ENCODE measurements around the gene SLC25A39. TPM values are rescaled to one million over a fixed set of nuclear protein-coding genes. Genes with fewer than 3 reads are reported as not detected.
A peak's percentile ranks its signal among the peaks of the same experiment; 100 is the strongest.

SLC25A39 gene
- total RNA-seq, 2 experiments from 2014 or later: 193 to 200 TPM

DNA sequence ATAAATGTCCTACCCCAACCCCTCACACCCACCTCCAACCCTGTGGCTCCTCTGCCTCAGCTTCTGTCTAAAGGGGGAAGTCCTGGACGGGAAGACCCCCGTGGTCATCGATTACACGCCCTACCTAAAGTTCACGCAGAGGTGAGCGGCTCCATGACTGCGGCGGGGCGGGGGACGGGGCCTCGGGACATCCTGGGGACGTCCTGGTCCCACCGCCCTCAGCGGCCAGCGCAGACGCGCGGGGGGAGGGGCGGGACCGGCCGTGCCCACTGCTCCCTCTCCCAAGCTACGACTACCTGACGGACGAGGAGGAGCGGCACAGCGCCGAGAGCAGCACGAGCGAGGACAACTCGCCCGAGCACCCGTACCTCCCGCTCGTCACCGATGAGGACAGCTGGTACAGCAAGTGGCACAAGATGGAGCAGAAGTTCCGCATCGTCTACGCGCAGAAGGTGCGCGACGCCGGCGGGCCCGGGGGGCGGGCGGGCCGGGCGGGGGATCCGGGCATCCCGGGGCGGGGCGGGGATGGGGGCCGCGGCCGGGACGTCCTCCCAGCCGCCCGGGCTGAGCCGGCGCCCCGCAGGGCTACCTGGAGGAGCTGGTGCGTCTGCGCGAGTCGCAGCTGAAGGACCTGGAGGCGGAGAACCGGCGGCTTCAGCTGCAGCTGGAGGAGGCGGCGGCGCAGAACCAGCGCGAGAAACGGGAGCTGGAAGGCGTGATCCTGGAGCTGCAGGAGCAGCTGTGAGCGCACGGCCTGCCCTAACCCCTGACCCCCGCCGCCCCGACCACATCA lies 9.6 kb downstream of the SLC25A39 start:
- H3K4me3 Mint-ChIP-seq: peak overlapping the region; percentile 63
- H3K4me1 Mint-ChIP-seq: peaks cover 12% of the 10 kb centered on the region
- no peak overlapping the region for H3K27ac Mint-ChIP-seq
- peaks cover 54% of the 10 kb centered on the region for H3K27me3 Mint-ChIP-seq
- peaks cover 10% of the 10 kb centered on the region for H3K36me3 Mint-ChIP-seq
- H3K9me3 Mint-ChIP-seq: no peaks in the 10 kb centered on the region
- DNase-seq: peak; percentile 69

DNA sequence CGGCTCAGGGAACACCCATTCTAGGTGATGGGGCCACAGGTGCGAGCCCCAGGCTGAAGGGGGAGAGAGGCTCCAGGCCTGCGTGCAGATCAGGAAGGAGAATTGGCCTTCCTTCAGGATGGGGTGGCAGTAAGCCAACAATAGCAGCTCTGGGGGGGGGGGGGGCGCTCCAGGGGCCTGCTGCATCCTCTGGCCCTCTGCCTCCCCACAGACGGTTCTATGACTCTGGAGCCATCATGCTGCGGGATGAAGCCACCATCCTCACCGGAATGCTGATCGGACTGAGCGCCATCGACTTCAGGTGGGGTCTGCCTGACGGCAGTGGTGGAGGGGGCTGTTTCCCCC lies 10.1 kb downstream of the SLC25A39 start:
- no peak overlapping the region for H3K4me3 Mint-ChIP-seq
- no peaks in the 10 kb centered on the region for H3K9me3 Mint-ChIP-seq

DNA sequence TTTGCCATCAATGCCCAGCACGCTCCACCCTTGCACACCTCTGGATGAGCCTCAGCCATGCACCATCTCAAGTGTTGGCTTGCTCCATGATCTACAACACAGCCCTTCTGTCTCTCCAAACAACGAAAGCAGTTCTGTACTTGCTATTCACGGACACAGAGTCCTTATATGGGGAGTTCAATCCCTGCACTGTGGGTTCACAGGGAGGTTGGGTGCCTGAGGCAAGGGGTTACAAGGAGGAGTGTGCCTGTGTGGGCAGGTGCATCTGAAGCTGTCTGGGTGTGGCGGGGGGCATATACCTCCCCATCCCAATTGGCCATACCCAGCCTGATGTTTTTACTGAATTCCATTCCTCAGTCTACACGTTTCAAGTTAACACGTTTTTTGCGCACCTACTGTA lies 10.6 kb downstream of the SLC25A39 start:
- Mint-ChIP-seq H3K4me3 (no peak overlapping the region), H3K27ac (no peak overlapping the region)

More for the DNA sequence above, 10.1 kb downstream of the SLC25A39 start:
- DNase-seq: no peak
- H3K27ac Mint-ChIP-seq: no peak overlapping the region
- peaks cover 8% of the 10 kb centered on the region for H3K36me3 Mint-ChIP-seq
- peaks cover 54% of the 10 kb centered on the region for H3K27me3 Mint-ChIP-seq
- H3K4me1 Mint-ChIP-seq: peaks cover 12% of the 10 kb centered on the region

DNA sequence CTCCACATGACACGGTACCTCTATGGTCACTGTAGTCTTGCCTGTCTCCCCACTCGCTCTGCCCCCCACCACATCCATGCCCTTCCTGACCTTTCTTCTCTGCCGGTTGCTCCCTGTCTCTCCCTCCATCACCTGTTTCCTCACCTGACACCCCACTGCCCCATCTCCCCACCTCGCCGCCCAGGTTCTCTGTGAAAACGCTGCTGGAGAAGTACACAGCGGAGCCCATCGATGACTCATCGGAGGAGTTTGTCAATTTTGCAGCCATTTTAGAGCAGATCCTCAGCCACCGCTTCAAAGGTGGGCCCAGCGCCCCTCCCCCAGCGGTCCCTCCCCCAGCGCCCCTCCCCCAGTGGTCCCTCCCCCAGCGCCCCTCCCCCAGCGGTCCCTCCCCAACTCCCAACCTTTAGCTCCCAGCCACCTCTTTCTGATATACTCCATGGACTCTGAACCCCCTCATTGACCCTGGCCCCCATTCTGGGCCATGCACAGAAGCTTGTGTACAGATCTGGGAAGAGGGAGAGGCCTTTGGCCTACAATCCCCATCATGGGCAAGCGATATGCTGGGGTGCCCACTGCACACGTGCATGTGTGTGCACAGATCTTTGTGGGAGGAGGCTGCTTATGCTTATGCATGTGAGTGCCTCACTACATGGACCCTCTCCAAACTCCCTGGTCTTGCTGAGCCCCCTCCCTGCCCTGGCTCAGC lies 12.1 kb downstream of the SLC25A39 start:
- peaks cover 14% of the 10 kb centered on the region for H3K4me1 Mint-ChIP-seq
- peaks cover 53% of the 10 kb centered on the region for H3K27me3 Mint-ChIP-seq
- H3K9me3 Mint-ChIP-seq: no peaks in the 10 kb centered on the region
- H3K4me3 Mint-ChIP-seq: no peak overlapping the region
- H3K27ac Mint-ChIP-seq: no peak overlapping the region
- no peak for DNase-seq
- peaks cover 4% of the 10 kb centered on the region for H3K36me3 Mint-ChIP-seq

More for the DNA sequence above, 10.6 kb downstream of the SLC25A39 start:
- peaks cover 5% of the 10 kb centered on the region for H3K36me3 Mint-ChIP-seq
- no peak for DNase-seq
- H3K4me1 Mint-ChIP-seq: peaks cover 14% of the 10 kb centered on the region
- H3K27me3 Mint-ChIP-seq: peaks cover 54% of the 10 kb centered on the region
- H3K9me3 Mint-ChIP-seq: no peaks in the 10 kb centered on the region

DNA sequence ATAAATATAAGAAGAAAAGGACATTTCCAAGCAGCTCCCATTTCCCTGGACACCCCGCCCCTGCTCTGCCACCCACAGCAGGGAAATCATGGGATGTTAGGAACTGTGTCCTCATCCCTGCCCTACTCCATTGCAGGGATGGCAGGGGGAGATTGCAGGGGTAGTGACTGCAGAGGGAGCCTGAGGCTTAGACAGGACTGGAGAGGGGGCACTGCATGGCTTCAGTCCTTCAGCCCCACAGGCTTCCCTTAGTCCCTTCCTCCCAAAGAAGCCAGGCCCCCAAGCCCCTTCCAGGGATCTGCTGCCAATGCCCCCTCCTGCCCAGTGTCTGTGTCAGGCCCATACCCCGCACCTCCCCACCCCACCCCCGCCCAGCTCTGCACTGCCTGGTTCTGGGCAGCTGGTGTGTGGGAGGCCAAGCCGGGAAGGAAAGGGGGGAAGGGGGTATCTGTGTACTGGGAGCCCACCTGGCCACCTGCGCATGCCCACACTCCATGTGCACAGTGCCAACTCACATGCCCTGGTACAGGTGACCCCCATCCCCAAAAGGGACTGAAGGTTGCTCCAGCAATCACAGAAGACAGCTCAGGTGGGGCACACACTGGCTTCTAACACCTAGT lies 13.0 kb downstream of the SLC25A39 start:
- no peak overlapping the region for H3K4me3 Mint-ChIP-seq
- no peak overlapping the region for H3K27ac Mint-ChIP-seq
- H3K27me3 Mint-ChIP-seq: peaks cover 53% of the 10 kb centered on the region
- H3K36me3 Mint-ChIP-seq: no peaks in the 10 kb centered on the region
- DNase-seq: no peak
- no peaks in the 10 kb centered on the region for H3K9me3 Mint-ChIP-seq
- H3K4me1 Mint-ChIP-seq: peaks cover 16% of the 10 kb centered on the region

DNA sequence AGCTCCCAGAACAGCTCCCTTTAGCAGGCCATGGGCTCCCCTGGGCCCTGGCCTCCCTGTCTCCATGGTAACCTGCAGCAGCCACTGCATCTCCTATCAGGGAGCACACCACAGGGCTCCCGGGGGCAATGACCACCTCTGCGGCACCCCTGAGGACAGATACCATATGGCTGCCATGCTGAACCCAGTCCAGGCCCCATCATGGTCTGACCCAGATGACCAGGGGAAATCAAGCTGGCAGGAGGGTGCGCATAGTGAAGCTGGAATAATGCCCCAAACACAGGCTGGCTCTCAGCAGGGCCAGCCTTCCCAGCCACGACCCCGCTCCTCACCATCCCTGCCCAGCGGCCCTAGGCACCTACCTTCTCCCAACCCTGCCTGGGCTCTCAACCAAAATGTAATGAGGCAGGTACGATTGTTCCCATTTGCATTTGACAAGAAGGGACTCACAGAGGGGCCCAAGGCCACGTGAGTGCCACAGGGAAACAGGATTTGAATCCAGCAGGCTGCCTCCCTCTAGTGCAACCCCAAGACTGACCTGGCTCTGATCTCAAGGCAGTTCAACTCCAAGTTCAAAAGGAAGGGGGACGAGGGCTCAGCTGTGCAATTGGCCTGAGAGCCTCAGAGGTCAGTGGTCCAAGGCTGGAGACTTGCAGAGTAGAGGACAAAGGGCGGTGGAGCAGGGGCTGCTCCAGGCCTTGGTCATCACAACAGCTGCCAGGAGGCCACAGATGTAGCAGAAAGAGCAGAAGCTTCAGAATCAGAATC lies 13.8 kb downstream of the SLC25A39 start:
- H3K36me3 Mint-ChIP-seq: no peaks in the 10 kb centered on the region
- H3K4me3 Mint-ChIP-seq: no peak overlapping the region
- H3K27me3 Mint-ChIP-seq: peaks cover 53% of the 10 kb centered on the region
- H3K27ac Mint-ChIP-seq: no peak overlapping the region
- peaks cover 10% of the 10 kb centered on the region for H3K4me1 Mint-ChIP-seq
- DNase-seq: no peak
- no peaks in the 10 kb centered on the region for H3K9me3 Mint-ChIP-seq

DNA sequence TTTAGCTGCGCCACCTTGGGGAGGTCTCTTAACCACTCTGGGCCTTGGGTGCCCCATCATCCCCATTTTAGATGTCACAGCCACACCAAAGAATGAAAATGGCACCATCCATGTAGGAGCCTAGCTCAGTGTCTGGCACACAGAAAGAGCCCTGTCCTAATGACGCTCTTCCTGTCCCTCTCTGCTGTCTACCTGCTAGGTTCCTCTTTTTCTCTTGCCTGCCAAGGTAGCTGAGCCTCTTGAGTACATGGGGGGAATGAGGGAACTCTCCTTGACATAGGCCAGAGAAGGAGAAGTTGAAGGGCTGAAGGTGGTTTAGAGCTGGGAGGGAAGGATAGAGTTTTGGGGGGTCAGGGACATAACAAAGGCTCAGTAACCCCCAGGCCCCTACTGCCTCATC lies 14.4 kb downstream of the SLC25A39 start:
- H3K9me3 Mint-ChIP-seq: no peaks in the 10 kb centered on the region
- no peak overlapping the region for H3K27ac Mint-ChIP-seq
- H3K36me3 Mint-ChIP-seq: no peaks in the 10 kb centered on the region
- H3K4me3 Mint-ChIP-seq: no peak overlapping the region
- H3K4me1 Mint-ChIP-seq: peaks cover 5% of the 10 kb centered on the region
- peaks cover 48% of the 10 kb centered on the region for H3K27me3 Mint-ChIP-seq
- DNase-seq: no peak

DNA sequence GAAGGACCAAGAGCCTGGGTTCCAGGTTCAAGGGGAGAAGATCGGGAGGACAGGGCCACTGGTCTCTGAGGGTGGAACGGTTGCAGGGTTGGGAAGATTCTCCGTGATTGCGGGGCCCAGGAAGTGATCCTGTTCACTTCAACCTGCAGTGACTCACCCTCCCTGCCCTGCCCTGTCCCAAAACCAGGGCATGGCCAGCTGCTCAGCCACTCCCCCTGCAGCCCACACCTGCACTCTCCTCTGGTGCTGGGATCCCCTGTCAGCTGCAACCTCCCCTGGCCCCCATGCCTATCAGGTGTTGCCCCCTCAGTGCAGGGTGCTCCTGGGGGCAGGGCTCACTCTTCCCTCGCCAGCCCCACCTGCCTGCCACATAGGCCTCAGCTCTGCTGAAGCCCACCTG lies 15.2 kb downstream of the SLC25A39 start:
- no peak overlapping the region for H3K4me3 Mint-ChIP-seq
- DNase-seq: no peak
- no peaks in the 10 kb centered on the region for H3K36me3 Mint-ChIP-seq
- H3K27me3 Mint-ChIP-seq: peaks cover 49% of the 10 kb centered on the region
- no peaks in the 10 kb centered on the region for H3K9me3 Mint-ChIP-seq
- peaks cover 4% of the 10 kb centered on the region for H3K4me1 Mint-ChIP-seq
- no peak overlapping the region for H3K27ac Mint-ChIP-seq

DNA sequence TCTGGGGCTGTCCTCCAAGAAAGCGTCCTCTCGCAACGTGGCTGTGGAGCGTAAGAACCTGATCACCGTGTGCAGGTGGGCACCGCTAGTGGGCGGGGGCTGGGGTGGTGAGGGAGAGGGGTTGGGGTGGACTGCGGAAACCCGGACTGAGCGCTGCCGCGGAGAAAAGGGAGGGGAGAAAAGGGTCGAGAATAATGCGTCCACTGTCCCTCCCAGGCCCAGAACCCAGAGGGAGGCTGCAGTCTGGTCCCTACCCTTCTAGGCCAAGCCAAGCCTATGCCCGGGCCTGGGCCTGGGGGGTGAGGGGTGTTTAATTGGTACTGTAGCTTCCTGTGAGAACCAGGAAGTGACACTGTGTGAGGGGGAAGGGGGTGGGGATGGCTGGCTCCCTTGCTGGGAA lies 15.8 kb downstream of the SLC25A39 start:
- H3K36me3 Mint-ChIP-seq: no peaks in the 10 kb centered on the region
- peaks cover 4% of the 10 kb centered on the region for H3K4me1 Mint-ChIP-seq
- H3K27ac Mint-ChIP-seq: no peak overlapping the region
- H3K4me3 Mint-ChIP-seq: peak overlapping the region; percentile 10
- H3K27me3 Mint-ChIP-seq: peaks cover 46% of the 10 kb centered on the region
- no peak for DNase-seq
- no peaks in the 10 kb centered on the region for H3K9me3 Mint-ChIP-seq

DNA sequence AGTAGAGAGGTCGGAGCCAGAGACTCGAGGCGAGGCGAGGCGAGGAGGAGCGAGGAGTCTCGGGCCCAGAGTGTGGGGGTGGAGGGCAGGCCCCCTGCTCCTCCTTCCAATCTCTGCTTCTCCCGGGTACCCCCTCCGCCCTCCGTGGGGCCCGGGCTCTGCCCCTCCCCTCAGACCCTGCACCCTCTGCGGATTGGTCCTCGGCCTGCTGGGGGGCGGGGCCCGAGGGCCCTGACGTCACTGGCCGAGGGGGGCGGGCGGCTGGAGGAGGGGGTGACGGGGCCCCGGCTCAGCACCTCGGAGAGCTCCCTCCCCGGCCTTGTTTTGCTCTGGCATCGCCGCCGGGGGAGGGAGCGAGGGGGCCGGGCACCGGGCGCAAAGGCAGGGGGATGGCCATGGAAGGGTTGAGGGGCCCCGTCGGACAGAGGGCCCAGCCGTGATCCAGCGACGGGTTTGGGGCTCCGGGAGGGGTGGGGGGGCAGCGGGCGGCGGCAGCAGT lies 16.3 kb downstream of the SLC25A39 start, which contains the start of gene RUNDC3A:
TSS of gene RUNDC3A (plus strand) at position 282 of the 499 bp plus-strand sequence. CDS start 232 bp downstream, outside the sequence.
- H3K27me3 Mint-ChIP-seq: peaks cover 45% of the 10 kb centered on the region
- no peaks in the 10 kb centered on the region for H3K9me3 Mint-ChIP-seq
- H3K4me3 Mint-ChIP-seq: peak within 1 kb of the TSS; percentile 35
- peaks cover 4% of the 10 kb centered on the region for H3K4me1 Mint-ChIP-seq
- peak; percentile 85 for DNase-seq
- no peak within 1 kb of the TSS for H3K27ac Mint-ChIP-seq
- H3K36me3 Mint-ChIP-seq: no peaks in the 10 kb centered on the region

DNA sequence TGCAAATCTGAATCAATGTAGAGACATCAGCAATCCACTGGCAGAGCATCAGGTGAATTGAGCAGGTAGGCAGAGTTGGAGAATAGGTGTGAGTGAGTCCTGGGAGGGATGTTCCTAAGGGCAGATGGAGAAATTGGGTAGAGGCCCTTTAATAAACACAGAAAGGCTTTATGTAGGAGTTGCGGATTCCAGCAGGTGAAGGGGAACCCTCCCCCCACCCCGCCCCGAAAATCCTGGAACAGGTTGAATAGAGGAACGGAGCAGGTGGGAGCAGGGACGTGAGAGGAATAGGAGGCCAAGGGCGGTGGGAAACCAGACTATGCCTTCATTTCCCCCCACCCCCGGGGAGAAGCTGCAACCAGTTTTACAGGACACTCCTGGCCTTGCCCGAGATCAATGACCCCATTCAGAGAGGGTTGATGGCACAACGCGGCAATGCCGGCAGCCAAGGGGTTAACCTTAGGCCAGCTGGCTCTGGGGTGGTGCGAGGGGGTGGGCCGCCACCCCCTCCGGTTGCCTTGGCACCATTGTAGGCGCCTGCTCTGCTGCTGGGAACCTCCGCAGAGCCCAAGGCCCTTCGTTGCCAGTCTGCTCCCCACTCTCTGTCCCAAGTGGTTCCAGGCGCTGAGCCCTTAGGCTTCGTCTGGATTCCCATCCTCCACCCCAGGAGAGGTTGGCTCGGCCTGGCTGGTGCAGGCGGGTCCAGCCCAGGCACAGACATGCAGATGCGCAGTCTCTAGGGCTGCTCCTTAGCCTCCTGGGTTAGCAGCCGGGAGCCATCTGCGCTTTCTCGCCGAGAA lies 17.0 kb downstream of the SLC25A39 start:
- peaks cover 4% of the 10 kb centered on the region for H3K4me1 Mint-ChIP-seq
- no peaks in the 10 kb centered on the region for H3K9me3 Mint-ChIP-seq
- H3K27ac Mint-ChIP-seq: no peak overlapping the region
- H3K4me3 Mint-ChIP-seq: peak overlapping the region; percentile 35
- DNase-seq: no peak
- peaks cover 45% of the 10 kb centered on the region for H3K27me3 Mint-ChIP-seq
- H3K36me3 Mint-ChIP-seq: no peaks in the 10 kb centered on the region

DNA sequence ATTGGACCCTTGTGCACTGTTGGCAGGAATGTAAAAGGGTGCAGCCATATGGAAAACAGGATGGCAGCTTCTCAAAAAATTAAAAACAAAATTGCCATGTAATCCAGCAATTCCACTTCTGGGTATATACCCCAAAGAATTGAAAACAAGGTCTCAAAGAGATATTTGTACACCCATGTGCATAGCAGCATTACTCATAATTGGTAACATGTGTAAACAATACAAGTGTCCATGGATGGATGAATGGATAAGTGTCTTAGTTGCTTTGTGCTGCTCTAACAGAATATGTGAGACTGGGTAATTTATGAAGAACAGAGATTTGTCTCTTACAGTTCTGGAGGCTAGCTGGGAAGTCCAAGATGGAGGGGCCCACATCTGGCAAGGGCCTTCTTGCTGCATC lies 20.0 kb downstream of the SLC25A39 start:
- DNase-seq: no peak
- no peaks in the 10 kb centered on the region for H3K36me3 Mint-ChIP-seq
- H3K4me1 Mint-ChIP-seq: peaks cover 4% of the 10 kb centered on the region
- no peak overlapping the region for H3K27ac Mint-ChIP-seq
- H3K27me3 Mint-ChIP-seq: peaks cover 42% of the 10 kb centered on the region
- no peaks in the 10 kb centered on the region for H3K9me3 Mint-ChIP-seq
- H3K4me3 Mint-ChIP-seq: no peak overlapping the region

DNA sequence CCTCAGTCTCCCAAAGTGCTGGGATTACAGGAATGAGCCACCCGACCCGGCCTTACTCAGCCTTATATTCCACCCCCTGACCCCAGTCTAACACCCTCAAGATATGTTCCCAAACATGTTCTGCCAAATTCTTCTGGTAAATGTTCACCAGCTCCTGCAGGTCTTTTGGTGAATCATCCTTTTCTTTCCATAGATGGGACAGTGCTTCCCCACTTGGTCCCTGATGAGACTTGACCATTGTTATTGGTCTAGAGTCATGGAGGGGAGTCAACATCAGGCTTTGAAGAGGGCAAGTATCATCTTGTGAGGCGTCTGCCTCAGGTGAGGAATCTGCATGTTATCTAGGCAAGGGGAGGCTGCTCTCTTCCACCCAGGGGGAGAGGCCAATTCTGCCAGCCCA lies 26.6 kb downstream of the SLC25A39 start:
- DNase-seq: no peak
- Mint-ChIP-seq H3K27ac (no peak overlapping the region), H3K27me3 (peaks cover 6% of the 10 kb centered on the region), H3K9me3 (no peaks in the 10 kb centered on the region), H3K4me1 (peaks cover 5% of the 10 kb centered on the region), H3K4me3 (no peak overlapping the region), H3K36me3 (no peaks in the 10 kb centered on the region)
